Measurements from ENCODE around the gene THAP6.
"Not testable (repeated sequence)": the region's sequence is repeated elsewhere in the genome, so short reads cannot be mapped to it uniquely, and the experiment has no call there.

Gene THAP6

GRCh38 chr4:75525910-75526309 lies 11.6 kb downstream of the THAP6 start:
- DNase-seq, result no peak

GRCh38 chr4:75527482-75527881 lies 13.2 kb downstream of the THAP6 start:
- DNase-seq, result no peak

- DNase-seq, result no peak
These were observed 16.5 kb downstream of the THAP6 start for GRCh38 chr4:75530556-75531322.

GRCh38 chr4:75531536-75532143 lies 17.4 kb downstream of the THAP6 start:
- DNase-seq, result not testable (repeated sequence)

GRCh38 chr4:75533339-75533887 lies 19.1 kb downstream of the THAP6 start:
- DNase-seq, result not testable (repeated sequence)

- DNase-seq, result not testable (repeated sequence)
These were observed 19.7 kb downstream of the THAP6 start for GRCh38 chr4:75533926-75534325.

GRCh38 chr4:75537308-75537707 lies 23.0 kb downstream of the THAP6 start:
- DNase-seq, result not testable (repeated sequence)

- DNase-seq, result peak; percentile 89
These were observed 28.6 kb downstream of the THAP6 start for GRCh38 chr4:75542824-75543223.

GRCh38 chr4:75544220-75544619 lies 29.9 kb downstream of the THAP6 start:
- DNase-seq, result not testable (repeated sequence)

GRCh38 chr4:75544870-75545269 lies 30.6 kb downstream of the THAP6 start:
- DNase-seq, result no peak

- peak; percentile 78 for DNase-seq
These were observed 31.3 kb downstream of the THAP6 start for GRCh38 chr4:75545526-75545925.

GRCh38 chr4:75547647-75548387 lies 33.5 kb downstream of the THAP6 start:
- DNase-seq, result peak; percentile 47

GRCh38 chr4:75549019-75549418 lies 34.7 kb downstream of the THAP6 start:
- DNase-seq, result no peak

GRCh38 chr4:75552452-75552851 lies 38.2 kb downstream of the THAP6 start:
- DNase-seq, result no peak

GRCh38 chr4:75555294-75556164 lies 41.3 kb downstream of the THAP6 start, which contains the start of gene ODAPH:
Gene ODAPH, plus strand, starts transcription at chr4:75556066. Its CDS starts 17 bp downstream, at chr4:75556083.
- peak; percentile 75 for DNase-seq

GRCh38 chr4:75557696-75558095 lies 43.4 kb downstream of the THAP6 start:
- no peak for DNase-seq

- peak; percentile 29 for DNase-seq
These were observed 47.5 kb downstream of the THAP6 start for GRCh38 chr4:75561789-75562188.

- DNase-seq, result no peak
These were observed 49.8 kb downstream of the THAP6 start for GRCh38 chr4:75564023-75564422.

- DNase-seq, result no peak
These were observed 51.2 kb downstream of the THAP6 start for GRCh38 chr4:75565481-75565880.

GRCh38 chr4:75566911-75567310 lies 52.6 kb downstream of the THAP6 start:
- DNase-seq, result no peak

- DNase-seq, result no peak
These were observed 53.5 kb downstream of the THAP6 start for GRCh38 chr4:75567725-75568124.

All from fibroblast of skin of right biceps (primary cell).